Sigmoid colon (tissue), 7 donors: ENCODE measurements around the gene MAP3K7CL. TPM values are rescaled to one million over a fixed set of nuclear protein-coding genes. Genes with fewer than 3 reads are reported as not detected.

Experiments
- DNase-seq: peaks from one replicate; pipeline ENCODE4 v3.0.0-alpha.2; 2019
- H3K27ac ChIP-seq, 4 donors: fragments of 200-600 bp; sonication (generic); one replicate each; pipeline ENCODE4 v1.5.1; 2016 to 2019; ENCODE audit warnings: mild to moderate bottlenecking in 1 of 4
- H3K27me3 ChIP-seq, 3 donors: fragments of 200-600 bp; sonication (generic); one replicate each; pipeline ENCODE4 v1.5.1; 2019; ENCODE audit warnings: mild to moderate bottlenecking in 1 of 3
- H3K36me3 ChIP-seq, 4 donors: fragments of 200-600 bp; sonication (generic); one replicate each; pipeline ENCODE4 v1.5.1; 2016 to 2019
- H3K4me1 ChIP-seq, 4 donors: fragments of 200-600 bp; sonication (generic); one replicate each; pipeline ENCODE4 v1.5.1; 2017 to 2019
- H3K4me3 ChIP-seq, 4 donors: fragments of 200-600 bp; sonication (generic); one replicate each; pipeline ENCODE4 v1.5.1; 2017 to 2019; ENCODE audit warnings: mild to moderate bottlenecking in 2 of 4, moderate library complexity in 1 of 4
- H3K9me3 ChIP-seq, 4 donors: fragments of 200-600 bp in 3 of 4; sonication (generic) in 3 of 4; one replicate each; pipeline versions ENCODE4 v1.5.1 to v1.6.1; 2013 to 2019
- CTCF ChIP-seq, 4 experiments: fragments of 450-650 bp in 3 of 4; fragments of 200-600 bp in 1 of 4; IDR thresholded peaks; one replicate each; pipeline ENCODE4 v1.5.1; 2016 to 2019; ENCODE audit warnings: antibody characterized with exemption in 4 of 4, mild to moderate bottlenecking in 3 of 4, moderate library complexity in 2 of 4
- EP300 ChIP-seq, 4 donors: sonication (generic); formaldehyde crosslinking; IDR thresholded peaks; one replicate each; pipeline ENCODE4 v1.6.1; 2017; ENCODE audit warnings: antibody characterized with exemption in 4 of 4
- POLR2A ChIP-seq, 2 donors: fragments of 450-650 bp; IDR thresholded peaks; one replicate each; pipeline ENCODE4 v1.6.1; 2016; ENCODE audit warnings: antibody characterized with exemption in 2 of 2, mild to moderate bottlenecking in 2 of 2, moderate library complexity in 2 of 2
- POLR2AphosphoS5 ChIP-seq, 4 donors: sonication (generic); formaldehyde crosslinking; IDR thresholded peaks; one replicate each; pipeline ENCODE4 v1.6.1; 2017; ENCODE audit warnings: antibody characterized with exemption in 4 of 4
- WGBS, 2 donors: extraction: QIAGEN DNeasy Blood & Tissue Kit; methylation state at CpG; one replicate each; pipeline ENCODE4 v1.1.7; 2013; 5-methylcytosine and 5-hydroxymethylcytosine counted together
- intact Hi-C: fragments of 100-400 bp; cut with DNase I; formaldehyde crosslinking; loops from one replicate; pipeline ENCODE4 v1.15.1; 2023
- polyA plus RNA-seq, 3 donors: library from polyadenylated mRNA; stranded (reverse); fragments of 200-250 nt; gene quantifications; one replicate each; pipeline ENCODE4 v1.2.3, GENCODE V29; 2013
- small RNA-seq, 3 donors: library from RNA; depleted of rRNA; stranded (forward); fragments of <200 nt; gene quantifications; one replicate each; pipeline ENCODE3, GENCODE V24; 2016
- total RNA-seq, 4 donors: library from RNA; depleted of rRNA; stranded (reverse); fragments of >200 nt; gene quantifications; one replicate each; pipeline ENCODE4 v1.1.0, GENCODE V29; 2016
- donor health status: healthy with polysubstance abuse.
- donor health status: Bipolar disorder and iron deficiency.
- donor health status: healthy.

The MAP3K7CL gene
- total and polyA plus RNA-seq, 7 donors, result 2.3 to 12.2 (median 4.6) TPM

GRCh38 chr21:29218749-29219148 lies 88.3 kb downstream of the MAP3K7CL start:
- Histone ChIP-seq H3K4me3 (no peak overlapping the region), H3K27ac (no peak overlapping the region), H3K36me3 (no peaks in the 10 kb centered on the region), H3K9me3 (no peaks in the 10 kb centered on the region), H3K27me3 (no peaks in the 10 kb centered on the region), H3K4me1 (peaks cover 0 to 21% (median 5%) of the 10 kb centered on the region in 4 donors)
- intact Hi-C loops, result no loop called here
- WGBS, 2 donors, result 16 to 75% methylated on average over 1 of the region's 1 CpG
- DNase-seq, result no peak
- TF ChIP-seq EP300 (IDR thresholded peaks at IDR 0.05) (no peak), CTCF (IDR thresholded peaks at IDR 0.05) (no peak), POLR2AphosphoS5 (IDR thresholded peaks at IDR 0.05) (no peak), POLR2A (IDR thresholded peaks at IDR 0.05) (no peak)

- Histone ChIP-seq H3K4me1 (peaks cover 0 to 21% (median 5%) of the 10 kb centered on the region in 4 donors), H3K9me3 (no peaks in the 10 kb centered on the region), H3K4me3 (no peak overlapping the region), H3K27ac (no peak overlapping the region), H3K36me3 (no peaks in the 10 kb centered on the region), H3K27me3 (no peaks in the 10 kb centered on the region)
- 48 to 78% methylated on average over 8 of the region's 8 CpGs for WGBS, 2 donors
- no peak for DNase-seq
- TF ChIP-seq EP300 (IDR thresholded peaks at IDR 0.05) (no peak), CTCF (IDR thresholded peaks at IDR 0.05) (no peak), POLR2AphosphoS5 (IDR thresholded peaks at IDR 0.05) (no peak)
- intact Hi-C loops, result no loop called here
Observed at GRCh38 chr21:29219165-29219770, 88.8 kb downstream of the MAP3K7CL start.

GRCh38 chr21:29221253-29221744 lies 90.9 kb downstream of the MAP3K7CL start:
- WGBS, 2 donors, result 96 to 98% methylated on average over 5 of the region's 5 CpGs
- TF ChIP-seq POLR2A (IDR thresholded peaks at IDR 0.05) (no peak), EP300 (IDR thresholded peaks at IDR 0.05) (no peak), CTCF (IDR thresholded peaks at IDR 0.05) (no peak), POLR2AphosphoS5 (IDR thresholded peaks at IDR 0.05) (no peak)

GRCh38 chr21:29224006-29224405 lies 93.6 kb downstream of the MAP3K7CL start:
- Histone ChIP-seq H3K27ac (no peak overlapping the region), H3K9me3 (no peaks in the 10 kb centered on the region), H3K4me1 (no peaks in the 10 kb centered on the region), H3K27me3 (no peaks in the 10 kb centered on the region), H3K4me3 (no peak overlapping the region), H3K36me3 (no peaks in the 10 kb centered on the region)
- intact Hi-C loops, result no loop called here
- DNase-seq, result no peak
- WGBS, 2 donors, result 79 to 93% methylated on average over 5 of the region's 5 CpGs
- TF ChIP-seq POLR2A (IDR thresholded peaks at IDR 0.05), result no peak
- TF ChIP-seq CTCF (IDR thresholded peaks at IDR 0.05), result no peak
- no peak for TF ChIP-seq EP300 (IDR thresholded peaks at IDR 0.05)
- no peak for TF ChIP-seq POLR2AphosphoS5 (IDR thresholded peaks at IDR 0.05)

More at GRCh38 chr21:29221253-29221744, 90.9 kb downstream of the MAP3K7CL start:
- no peaks in the 10 kb centered on the region for H3K27me3 ChIP-seq
- H3K36me3 ChIP-seq, result no peaks in the 10 kb centered on the region
- H3K9me3 ChIP-seq, result no peaks in the 10 kb centered on the region
- no peak for DNase-seq
- H3K27ac ChIP-seq, result no peak overlapping the region
- peaks cover 0 to 9% (median 0%) of the 10 kb centered on the region in 4 donors for H3K4me1 ChIP-seq
- H3K4me3 ChIP-seq, result no peak overlapping the region
- intact Hi-C loops, result no loop called here

Small RNAs within 50 kb of the gene (small RNA-seq; reads per million reads assigned to genes)
- 0 reads per million in 3 donors for gene RF00012
- gene RF00019, result 0 reads per million in 3 donors

Other genes starting within 250 kb of the MAP3K7CL start
- 10 to 100 TPM; 19.4 to 31.0 (median 24.5) TPM for gene LTN1, start 137.8 kb upstream of the MAP3K7CL start, total RNA-seq
- gene LTN1, start 137.8 kb upstream of the MAP3K7CL start, polyA plus RNA-seq, result 1 to 10 TPM; 3.5 to 7.1 (median 3.6) TPM
- 10 to 100 TPM; 15.7 to 21.9 (median 18.4) TPM for gene RWDD2B, start 111.3 kb upstream of the MAP3K7CL start, total RNA-seq
- 10 to 100 TPM in 2 of 3 donors, 1 to 10 TPM in 1; 9.6 to 10.6 (median 10.4) TPM for gene RWDD2B, start 111.3 kb upstream of the MAP3K7CL start, polyA plus RNA-seq
- 10 to 100 TPM; 37.8 to 53.5 (median 39.7) TPM for gene USP16, start 106.0 kb upstream of the MAP3K7CL start, total RNA-seq
- gene USP16, start 106.0 kb upstream of the MAP3K7CL start, polyA plus RNA-seq, result 10 to 100 TPM; 25.3 to 30.1 (median 28.8) TPM
- gene CCT8, start 57.0 kb upstream of the MAP3K7CL start, total RNA-seq, result 10 to 100 TPM; 67.3 to 99.1 (median 85.9) TPM
- gene CCT8, start 57.0 kb upstream of the MAP3K7CL start, polyA plus RNA-seq, result 100 to 1,000 TPM; 100 to 122 (median 101) TPM
- 10 to 100 TPM; 47.1 to 89.6 (median 85.0) TPM for gene BACH1, start 168.3 kb downstream of the MAP3K7CL start, total RNA-seq
- gene BACH1, start 168.3 kb downstream of the MAP3K7CL start, polyA plus RNA-seq, result 10 to 100 TPM in 2 of 3 donors, 1 to 10 TPM in 1; 8.4 to 16.6 (median 10.1) TPM